GM18519 (cell line): ENCODE data around the gene RNF111.
A peak's percentile ranks its signal among the peaks of the same experiment; 100 is the strongest.
"Not testable (repeated sequence)": the region's sequence is repeated elsewhere in the genome, so short reads cannot be mapped to it uniquely, and the experiment has no call there.

Experiments used
- ATAC-seq: cut with Tn5 transposase; IDR thresholded peaks from one replicate; pipeline ENCODE4 v1.9.1; 2021; ENCODE audit warnings: mild to moderate bottlenecking, moderate library complexity; ENCODE audit not compliant: unreplicated experiment, low FRiP score

The RNF111 gene

DNA sequence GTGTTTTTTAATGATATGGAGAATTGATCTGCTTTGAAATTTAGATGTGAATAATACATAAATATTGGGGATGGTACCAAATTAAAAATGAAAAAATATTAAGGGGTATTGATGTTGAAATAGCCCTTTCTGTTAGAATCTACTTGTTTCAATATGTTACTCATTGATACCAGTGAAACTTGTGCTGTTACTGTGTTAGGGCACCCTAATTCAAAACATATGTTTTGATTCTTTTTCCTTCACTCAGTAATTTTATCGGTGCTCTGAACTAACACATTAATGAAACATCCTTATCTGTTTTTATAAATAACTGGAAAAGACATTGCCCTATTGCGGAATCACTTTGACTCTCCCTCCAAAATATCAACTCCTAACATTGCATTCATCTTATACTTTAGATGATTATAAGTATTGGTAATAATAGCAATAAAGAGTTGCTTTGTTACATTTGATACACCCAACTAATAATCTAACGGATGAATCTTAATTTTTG lies 65.5 kb downstream of the RNF111 start:
- ATAC-seq, result no peak

DNA sequence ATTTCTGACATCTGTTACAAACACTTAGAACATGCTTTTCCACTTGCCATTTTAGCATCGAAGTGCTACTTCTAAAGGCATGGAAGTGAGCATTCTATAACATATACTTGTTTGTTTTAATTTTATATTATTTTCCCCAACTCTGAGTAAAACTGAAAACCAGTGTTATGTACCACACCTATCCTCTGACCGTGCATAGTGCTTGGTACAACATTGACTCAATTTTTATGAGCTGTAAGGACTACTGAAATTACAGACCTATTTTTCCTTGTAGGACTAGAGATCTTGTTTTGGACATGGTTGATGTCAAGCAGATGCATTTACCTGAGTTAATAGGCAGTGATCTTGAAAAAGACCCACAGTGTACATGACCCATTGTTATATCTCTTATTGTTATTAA lies 66.0 kb downstream of the RNF111 start:
- no peak for ATAC-seq

DNA sequence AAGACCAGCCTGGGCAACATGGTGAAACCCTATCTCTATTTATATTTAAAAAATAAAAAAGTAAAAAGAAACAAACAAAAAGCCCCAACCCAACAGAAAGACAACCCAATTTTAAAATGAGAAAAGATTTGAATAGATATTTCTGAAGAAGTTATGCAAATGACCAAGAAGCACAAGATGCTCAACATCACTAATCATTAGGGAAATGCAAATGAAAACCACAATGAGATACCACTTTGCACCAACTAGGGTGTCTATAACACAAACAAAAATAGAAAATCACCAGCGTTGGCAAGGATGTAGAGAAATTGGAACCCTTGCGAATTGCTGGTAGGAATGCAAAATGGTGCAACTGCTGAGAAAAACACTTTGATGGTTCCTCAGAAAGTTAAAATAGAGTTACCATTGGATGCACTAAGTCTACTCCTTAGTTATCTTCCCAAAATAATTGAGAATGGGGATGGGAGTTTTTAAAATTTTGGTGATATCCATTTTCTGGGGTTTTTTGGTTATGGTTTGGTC lies 71.7 kb downstream of the RNF111 start:
- ATAC-seq, result no peak

DNA sequence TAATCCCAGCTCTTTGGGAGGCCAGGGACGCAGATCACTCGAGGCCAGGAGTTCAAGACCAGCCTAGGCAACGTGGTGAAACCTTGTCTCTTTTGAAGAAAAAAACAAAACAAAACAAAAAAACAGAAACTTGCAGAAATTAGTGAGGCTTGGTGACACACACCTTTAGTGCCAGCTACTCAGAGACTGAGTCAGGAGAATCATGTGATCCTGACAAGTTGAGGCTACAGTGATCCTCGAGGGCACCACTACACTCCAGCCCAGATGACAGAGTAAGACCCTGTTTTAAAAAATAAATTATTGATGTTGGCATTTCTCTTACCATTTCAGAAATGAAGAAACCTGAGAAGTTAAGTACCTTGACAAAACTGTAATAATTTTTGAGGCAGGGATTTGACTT lies 72.9 kb downstream of the RNF111 start:
- no peak for ATAC-seq

DNA sequence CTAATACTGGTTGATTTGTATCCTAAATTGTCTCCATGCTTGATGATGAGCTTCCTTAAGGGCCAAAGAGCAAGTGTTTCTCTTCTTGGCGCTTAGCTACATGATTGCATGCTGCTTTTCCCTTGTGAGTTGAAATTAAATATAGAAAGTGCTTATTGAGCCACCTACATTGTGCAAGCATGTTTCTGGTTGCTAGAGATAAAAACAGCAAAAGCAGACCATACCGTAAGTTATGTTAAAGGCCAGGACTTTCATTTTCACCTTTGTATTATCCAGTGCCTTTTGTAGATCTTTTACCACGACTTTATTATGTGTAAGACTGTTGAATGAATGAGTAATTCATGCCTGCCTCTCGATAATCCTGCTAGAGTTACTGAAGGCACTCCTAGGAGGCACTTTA lies 75.6 kb downstream of the RNF111 start:
- no peak for ATAC-seq

DNA sequence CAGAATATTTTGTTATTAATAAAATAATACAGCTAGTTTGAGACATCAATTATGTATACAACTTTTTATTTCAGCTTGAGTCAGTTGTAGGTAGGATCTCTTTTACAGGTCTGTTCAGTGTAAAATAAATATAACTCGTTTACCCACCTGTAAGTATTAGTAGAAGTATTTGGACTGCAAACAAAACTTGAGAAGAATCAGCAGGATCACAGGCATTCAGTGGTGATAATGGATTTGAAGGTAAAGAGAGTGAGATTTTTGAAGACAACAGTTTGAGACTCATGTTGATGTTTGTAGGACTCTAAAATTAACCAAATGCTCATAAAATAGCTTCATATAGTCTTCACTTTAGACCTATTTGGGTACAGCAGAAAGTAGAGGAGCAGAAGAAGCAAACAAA lies 82.0 kb downstream of the RNF111 start:
- no peak for ATAC-seq

DNA sequence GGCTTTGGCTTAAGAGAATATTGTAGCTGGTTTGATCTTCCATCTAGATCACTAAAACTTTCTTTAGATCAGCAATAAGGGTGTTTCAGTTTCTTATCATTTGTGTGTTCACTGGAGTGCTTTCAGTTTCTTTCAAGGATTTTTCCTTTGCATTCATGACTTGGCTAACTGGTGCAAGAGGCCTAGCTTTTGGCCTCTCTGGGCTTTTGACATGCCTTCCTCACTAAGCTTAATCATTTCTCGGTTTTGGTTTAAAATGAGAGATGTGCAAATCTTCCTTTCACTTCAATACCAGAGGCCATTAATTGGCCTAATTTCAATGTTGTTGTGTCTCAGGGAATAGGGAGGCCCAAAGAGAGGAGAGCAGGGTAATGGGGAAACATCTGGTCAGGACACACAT lies 87.1 kb downstream of the RNF111 start:
- ATAC-seq, result no peak

DNA sequence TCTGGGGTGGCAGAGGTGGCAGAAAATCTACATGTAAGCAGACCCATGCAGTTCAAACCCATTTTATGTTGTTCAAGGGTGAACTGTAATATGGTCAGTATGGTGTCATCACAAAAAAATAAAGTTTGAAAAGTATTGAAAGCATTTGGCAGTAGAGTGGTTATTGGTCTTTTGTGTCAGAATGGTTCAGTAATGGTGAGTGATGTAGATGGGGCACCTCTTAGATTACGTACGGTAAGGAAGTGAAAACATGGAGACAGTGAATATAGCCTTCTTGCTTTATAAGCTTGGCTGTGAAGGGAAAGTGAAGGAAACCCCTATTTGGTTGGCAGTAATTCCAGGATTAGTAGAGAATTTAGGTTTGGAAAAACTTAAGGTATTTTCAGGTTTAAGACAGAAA lies 100.3 kb downstream of the RNF111 start:
- no peak for ATAC-seq

DNA sequence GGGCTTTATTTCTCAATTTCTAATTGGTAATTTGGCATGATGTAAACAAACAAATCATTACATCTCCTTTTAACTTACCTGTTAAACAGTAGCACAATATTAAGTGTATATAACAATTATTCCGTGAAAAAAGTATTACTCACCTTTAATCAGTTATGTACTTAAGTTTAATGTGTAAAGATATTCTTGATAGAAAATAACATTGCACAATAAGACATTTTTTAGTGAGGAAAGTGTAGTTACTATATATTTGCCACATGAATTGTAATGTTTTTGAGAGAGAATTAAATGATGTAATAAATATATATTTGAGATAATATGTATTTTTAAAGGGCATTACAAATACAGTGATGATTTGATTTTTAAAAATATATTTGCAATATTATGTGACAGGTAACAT lies 106.6 kb downstream of the RNF111 start:
- ATAC-seq, result no peak

DNA sequence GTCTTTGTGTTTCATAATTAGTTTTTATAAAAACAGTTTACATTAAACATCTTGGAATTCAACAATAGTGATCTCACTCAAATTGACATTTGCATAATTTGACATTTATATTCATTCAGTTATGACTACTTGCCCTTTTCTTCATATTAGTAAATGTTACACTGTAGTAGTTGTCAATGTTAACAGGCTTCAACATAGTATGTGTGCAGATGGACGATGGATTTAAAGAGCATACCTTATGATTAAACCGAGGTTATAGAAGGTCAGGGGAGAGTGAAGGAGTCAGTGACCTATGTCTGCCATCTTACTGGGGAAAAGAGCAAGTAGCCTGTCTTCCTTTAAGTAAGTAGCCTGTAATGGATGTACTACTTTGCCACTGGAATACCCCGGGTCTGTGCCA lies 109.0 kb downstream of the RNF111 start:
- no peak for ATAC-seq

DNA sequence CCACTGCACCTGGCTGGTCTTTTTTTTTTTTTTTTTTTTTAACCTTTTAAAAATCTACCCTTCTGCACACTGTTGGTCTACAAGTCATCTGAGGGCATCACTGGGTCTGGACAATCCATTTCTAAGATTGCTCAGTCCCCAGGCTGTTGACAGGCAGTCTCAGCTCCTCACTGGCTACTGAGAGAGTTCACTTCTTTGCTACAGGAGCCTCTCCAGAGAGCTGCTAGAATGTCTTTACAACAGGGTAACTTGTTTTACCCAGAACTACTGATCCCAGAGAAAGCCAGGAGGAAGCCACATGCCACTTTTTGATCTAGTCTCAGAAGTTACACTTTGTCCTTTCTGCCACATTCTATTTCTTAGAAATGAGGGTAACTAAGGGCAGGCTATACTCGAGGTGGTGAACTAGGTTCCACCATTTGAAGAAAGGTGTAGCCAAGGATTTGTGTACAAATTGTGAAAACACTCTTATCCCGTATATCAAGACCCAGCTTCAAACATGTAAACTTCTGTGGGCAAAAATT lies 111.8 kb downstream of the RNF111 start:
- ATAC-seq, result no peak

DNA sequence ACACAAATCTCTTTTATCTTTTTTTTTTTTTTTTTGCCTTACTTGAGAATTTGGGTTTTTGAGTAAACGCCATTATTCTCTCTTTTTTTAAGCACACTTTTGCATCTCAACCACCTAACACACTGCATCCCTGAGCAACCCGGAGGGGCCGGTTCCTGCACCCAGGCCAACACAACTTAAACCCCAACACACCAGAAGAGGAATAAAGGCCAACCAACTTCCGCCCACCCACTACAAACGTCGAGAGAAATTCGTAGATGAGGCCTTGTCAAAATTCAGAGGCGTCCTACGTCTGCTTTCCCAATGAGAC lies 117.1 kb downstream of the RNF111 start:
- ATAC-seq, result no peak

DNA sequence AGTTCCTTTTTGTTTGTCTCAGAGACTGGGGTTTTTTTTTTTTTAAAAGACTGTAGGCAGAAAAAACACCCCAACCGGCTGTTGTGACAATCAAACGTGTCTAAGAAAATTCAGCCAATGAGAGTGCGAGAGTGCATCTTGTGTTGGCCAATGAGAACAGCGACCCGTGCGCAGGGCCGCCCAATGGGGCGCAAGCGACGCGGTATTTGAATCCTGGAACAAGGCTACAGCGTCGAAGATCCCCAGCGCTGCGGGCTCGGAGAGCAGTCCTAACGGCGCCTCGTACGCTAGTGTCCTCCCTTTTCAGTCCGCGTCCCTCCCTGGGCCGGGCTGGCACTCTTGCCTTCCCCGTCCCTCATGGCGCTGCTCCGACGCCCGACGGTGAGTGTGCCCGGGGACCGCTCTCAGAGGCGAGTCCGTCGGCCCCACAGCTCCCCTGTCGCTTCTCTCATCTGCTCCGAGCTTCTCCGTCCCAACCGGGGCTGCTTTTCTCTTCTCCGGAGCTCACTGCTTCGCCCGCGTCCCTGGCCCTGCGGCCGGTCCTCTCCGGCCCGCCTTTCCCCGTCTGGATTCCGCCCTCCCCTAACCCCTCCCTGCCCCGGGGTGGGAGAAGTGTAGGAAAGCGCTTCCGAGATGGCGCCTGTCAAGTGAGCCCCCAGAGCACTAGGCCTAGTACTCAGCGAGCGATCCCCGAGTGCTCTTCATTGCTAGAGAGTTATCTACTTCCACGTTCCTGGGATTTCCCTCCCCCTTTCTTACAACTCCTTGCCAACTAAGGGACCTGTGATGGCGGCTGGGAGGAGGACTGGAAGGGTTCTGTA lies 117.7 kb downstream of the RNF111 start, which contains the start of gene CCNB2:
Gene CCNB2, plus strand, starts transcription at position 235 of the 821 bp plus-strand sequence. Its CDS starts 123 bp downstream, at position 358.
- ATAC-seq, result peak; percentile 98

DNA sequence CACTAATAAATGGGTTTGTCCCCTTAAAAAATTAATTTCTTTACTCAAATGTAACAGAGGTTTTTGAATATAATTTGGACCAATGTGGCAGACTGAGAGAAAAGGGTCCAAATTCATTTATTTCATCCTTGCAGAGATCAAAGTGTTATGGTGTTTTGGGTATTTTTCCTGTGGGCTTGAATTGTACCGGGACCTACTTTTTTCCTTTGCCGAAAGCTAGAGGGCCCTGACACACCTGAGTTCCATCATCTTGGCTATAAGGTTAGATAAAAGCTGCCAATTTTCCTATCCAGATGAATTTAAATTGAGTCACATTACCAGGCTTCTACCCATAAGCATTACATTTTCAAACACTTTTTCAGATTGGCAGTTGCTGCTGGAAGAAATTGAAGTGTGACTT lies 118.4 kb downstream of the RNF111 start:
- ATAC-seq, result no peak

DNA sequence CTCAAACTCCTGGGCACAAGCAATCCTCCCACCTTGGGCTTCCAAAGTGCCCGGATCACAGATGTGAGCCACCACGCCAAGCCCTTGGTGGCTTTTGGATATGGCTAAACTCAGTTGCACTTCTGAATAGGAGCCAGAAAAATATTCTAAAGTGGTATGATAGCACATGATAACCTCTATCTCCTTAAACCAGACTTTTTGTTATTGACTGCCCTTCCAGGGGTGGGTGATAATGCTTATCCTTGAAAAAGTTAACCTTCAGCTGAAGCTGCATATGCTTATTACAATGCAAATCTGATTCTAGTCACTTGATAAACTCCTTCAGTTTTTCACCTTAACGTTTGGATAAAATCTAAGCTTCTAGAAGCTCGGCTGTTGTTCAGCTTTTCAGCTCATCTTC lies 123.8 kb downstream of the RNF111 start:
- ATAC-seq, result no peak

DNA sequence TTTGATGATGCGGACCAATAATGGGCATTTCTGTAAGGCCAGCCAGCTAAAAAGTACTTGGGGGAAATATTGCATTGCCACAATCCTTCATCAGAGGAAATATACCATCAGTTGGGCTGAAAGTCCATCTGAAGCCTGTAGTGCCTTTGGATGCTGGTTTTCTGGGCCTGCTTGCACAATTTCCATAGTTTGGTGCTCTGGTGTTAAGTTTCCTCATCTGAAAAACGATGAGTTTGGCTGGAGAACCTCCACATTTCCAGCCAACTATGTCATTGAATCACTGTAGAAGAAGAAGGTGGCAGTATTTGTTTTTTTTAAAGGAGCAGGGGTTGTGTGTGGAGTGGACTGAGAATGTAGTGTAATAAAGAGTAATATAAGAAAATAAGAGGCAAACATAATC lies 127.6 kb downstream of the RNF111 start:
- no peak for ATAC-seq

DNA sequence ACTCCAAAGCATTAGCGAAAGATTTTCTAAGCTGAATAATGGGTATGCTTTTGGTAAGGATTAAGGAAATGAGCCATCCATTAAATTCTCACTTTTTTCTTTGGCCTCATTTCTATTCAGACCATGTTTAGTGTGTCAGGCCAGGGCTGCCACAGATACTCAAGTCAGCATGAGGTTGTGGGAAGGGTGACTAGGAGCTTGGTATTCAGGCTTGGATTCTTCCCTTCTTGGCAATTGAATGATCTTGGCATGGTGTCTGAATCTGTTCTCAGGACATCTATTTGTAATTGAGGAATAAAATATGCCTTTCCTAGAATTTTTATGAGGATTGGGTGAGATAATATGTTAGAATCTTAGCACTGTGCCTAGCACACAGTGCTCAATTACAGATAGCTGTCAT lies 128.7 kb downstream of the RNF111 start:
- ATAC-seq, result no peak

DNA sequence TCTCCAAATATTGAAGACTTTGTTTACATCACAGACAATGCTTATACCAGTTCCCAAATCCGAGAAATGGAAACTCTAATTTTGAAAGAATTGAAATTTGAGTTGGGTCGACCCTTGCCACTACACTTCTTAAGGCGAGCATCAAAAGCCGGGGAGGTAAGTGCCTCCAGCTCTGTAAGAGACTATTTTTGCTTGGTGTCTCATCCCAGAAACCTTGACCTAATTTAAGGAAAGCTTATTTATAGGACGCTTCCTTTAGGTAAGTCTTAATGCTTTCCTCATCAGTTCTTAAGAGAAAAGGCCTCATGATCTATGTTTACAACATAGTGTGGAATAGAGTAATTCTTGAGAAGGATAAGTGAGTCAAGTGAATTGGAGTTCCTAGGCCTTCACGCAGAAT lies 129.3 kb downstream of the RNF111 start:
- ATAC-seq, result no peak

DNA sequence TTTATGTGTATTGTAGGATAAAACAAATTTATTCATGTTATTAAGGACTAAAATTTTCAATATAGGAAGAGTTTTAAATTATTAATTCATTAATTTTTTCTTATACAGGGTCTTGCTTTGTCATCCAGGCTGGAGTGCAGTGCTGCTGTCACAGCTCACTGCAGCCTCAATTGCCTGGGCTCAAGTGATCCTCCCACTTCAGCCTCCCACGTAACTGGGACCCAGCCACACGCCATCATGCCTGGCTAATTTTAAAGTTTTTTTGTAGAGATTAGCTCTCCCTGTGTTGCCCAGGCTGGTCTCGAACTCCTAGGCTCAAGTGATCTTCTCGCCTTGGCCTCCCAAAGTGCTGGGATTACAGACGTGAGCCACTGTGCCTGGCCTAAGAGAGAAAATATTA lies 132.2 kb downstream of the RNF111 start:
- no peak for ATAC-seq

DNA sequence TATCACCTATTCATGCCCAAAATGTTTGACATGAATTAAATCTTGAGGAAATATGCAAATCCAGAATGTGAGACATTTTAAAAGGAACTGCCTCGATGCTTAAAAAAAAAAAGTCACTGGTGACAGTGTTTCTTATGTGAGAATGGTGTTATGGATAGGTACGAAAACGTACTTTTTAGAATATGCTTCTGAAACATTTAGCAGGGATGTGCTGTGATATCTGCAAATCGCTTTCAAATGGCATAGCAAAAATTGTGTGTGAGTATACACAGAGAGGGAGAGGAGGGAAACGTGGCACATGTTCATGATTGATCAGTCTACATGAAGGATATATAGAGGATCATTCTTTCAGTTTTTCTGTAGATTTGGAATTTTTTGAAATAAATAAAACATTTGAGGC lies 133.5 kb downstream of the RNF111 start:
- ATAC-seq, result no peak

DNA sequence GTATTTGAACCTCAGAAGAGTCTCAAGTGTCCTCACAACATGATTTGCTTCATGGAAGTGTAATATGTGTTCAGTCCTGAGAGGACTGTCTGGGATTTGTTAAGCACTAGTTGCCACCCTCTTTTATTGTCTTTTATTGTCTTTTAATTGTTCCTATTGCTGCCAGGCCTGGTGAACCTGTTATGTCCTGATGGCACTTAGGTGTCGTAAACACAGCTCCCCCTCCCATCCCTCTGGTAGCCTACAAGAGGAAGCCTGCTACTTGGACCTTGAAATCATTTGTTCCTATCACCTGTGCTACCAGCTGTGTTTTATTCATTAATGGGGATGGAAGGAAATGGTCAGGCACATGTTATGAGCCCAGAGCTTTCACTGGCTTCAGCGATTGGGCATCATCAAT lies 136.8 kb downstream of the RNF111 start:
- no peak for ATAC-seq

DNA sequence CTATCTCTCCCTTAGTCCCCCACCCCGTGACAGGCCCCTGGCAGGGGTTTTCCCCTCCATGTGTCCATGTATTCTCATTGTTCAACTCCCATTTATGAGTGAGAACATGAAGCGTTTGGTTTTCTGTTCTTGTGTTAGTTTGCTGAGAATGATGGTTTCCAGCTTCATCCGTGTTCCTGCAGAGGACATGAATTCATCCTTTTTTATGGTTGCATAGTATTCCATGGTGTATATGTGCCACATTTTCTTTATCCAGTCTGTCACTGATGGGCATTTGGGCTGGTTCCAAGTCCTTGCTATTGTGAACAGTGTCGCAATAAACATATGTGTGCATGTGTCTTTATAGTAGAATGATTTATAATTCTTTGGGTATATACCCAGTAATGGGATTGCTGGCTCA lies 138.2 kb downstream of the RNF111 start:
- ATAC-seq, result not testable (repeated sequence)
